Pancreas (tissue), 10 donors: ENCODE measurements around the gene CCM2. TPM values are rescaled to one million over a fixed set of nuclear protein-coding genes. Genes with fewer than 3 reads are reported as not detected.

Source experiments
- ATAC-seq, 4 donors: fragments of 200-7000 bp; cut with Tn5 transposase; one replicate each; pipeline versions ENCODE4 v1.8.0 to v1.9.1; 2020; ENCODE audit warnings: mild to moderate bottlenecking in 4 of 4, moderate library complexity in 4 of 4
- DNase-seq, 6 donors: peaks; one replicate each; pipeline ENCODE4 v3.0.0-alpha.2; 2020
- FAIRE-seq: peaks from 2 replicates; lab custom pipeline; 2012; peaks lifted over from hg19 to GRCh38; lab: Jason Lieb, UNC
- H3K27ac ChIP-seq, 4 donors: fragments of 200-600 bp; sonication (generic); 1 replicate in 3 of 4; 2 replicates in 1 of 4; pipeline versions ENCODE4 v1.5.0 to v1.8.0; 2020
- H3K27me3 ChIP-seq, 4 donors: fragments of 200-600 bp; one replicate each; pipeline ENCODE4 v1.8.0; 2021
- H3K36me3 ChIP-seq, 3 donors: fragments of 200-600 bp; sonication (generic) in 1 of 3; one replicate each; pipeline versions ENCODE4 v1.5.0 to v1.8.0; 2020 to 2021
- H3K4me1 ChIP-seq, 3 donors: fragments of 200-600 bp; one replicate each; pipeline ENCODE4 v1.8.0; 2021
- H3K4me3 ChIP-seq, 4 donors: fragments of 200-600 bp; sonication (generic) in 2 of 4; one replicate each; pipeline versions ENCODE4 v1.5.0 to v1.8.0; 2020 to 2021
- H3K9me3 ChIP-seq, 4 donors: fragments of 200-600 bp; one replicate each; pipeline ENCODE4 v1.8.0; 2021
- CTCF ChIP-seq, 4 donors: fragments of 200-600 bp; sonication (generic) in 3 of 4; IDR thresholded peaks; one replicate each; pipeline versions ENCODE4 v1.5.0 to v1.8.0; 2021; ENCODE audit warnings: antibody characterized with exemption in 4 of 4
- WGBS, 2 donors: extraction: QIAGEN DNeasy Blood & Tissue Kit; methylation state at CpG; one replicate each; pipeline ENCODE4 v1.1.7; 2013; 5-methylcytosine and 5-hydroxymethylcytosine counted together
- intact Hi-C, 3 donors: fragments of 100-400 bp; cut with DNase I; formaldehyde crosslinking; loops; one replicate each; pipeline versions ENCODE4 v1.11.1 to v1.14.2; 2022
- polyA plus RNA-seq, 2 donors: library from polyadenylated mRNA; stranded (reverse); fragments of 200-250 nt; gene quantifications; one replicate each; pipeline ENCODE4 v1.2.3, GENCODE V29; 2013
- total RNA-seq, 6 donors: library from RNA; stranded (reverse); fragmentation: NEBNext Ultra II Directional in 4 of 6; extraction: Animal tissue kit (Norgen Biotek cat#: 25700) in 4 of 6; gene quantifications; one replicate each; pipeline versions ENCODE4 v1.2.1 to v1.2.4, GENCODE V29; 2021 to 2023
- donor health status: healthy with polysubstance abuse.
- donor health status: DM: no; HTN: no; CAD: no; lungs with moderate emphysema.
- donor health status: DM: no; HTN: no; CAD: no.
- donor health status: control.
- donor health status: control.
- donor health status: Bipolar disorder and iron deficiency.
- donor health status: DM: yes; HTN: yes; CAD: no.
- donor health status: DM: no; HTN: no; CAD: no.
- donor health status: DM: no; HTN: no; CAD: no.
- donor health status: DM: yes; HTN: yes; CAD: no.

CCM2 gene
- 10 to 100 TPM; 13.4 to 19.5 (median 14.8) TPM for total RNA-seq
- polyA plus RNA-seq = 10 to 100 TPM; 33.5 to 33.7 TPM

GRCh38 chr7:45000093-45001032, at the start of gene CCM2:
TSS of gene CCM2 (plus strand) at chr7:45000201. CDS start at chr7:45000334, 133 bp downstream.
- no peak for TF ChIP-seq CTCF (IDR thresholded peaks at IDR 0.05)
- ATAC-seq (peak in 2 of 4 donors; percentile 15), FAIRE-seq (no peak), DNase-seq (peak; percentile 39 to 82 (median 64))
- 1% methylated on average over 16 to 74 of the region's 77 CpGs for WGBS, 2 donors
- no peaks in the 10 kb centered on the region for H3K9me3 ChIP-seq
- intact Hi-C loops = no loop called here
- H3K27me3 ChIP-seq = no peaks in the 10 kb centered on the region
- H3K4me3 ChIP-seq = peak within 1 kb of the TSS; percentile 53 to 77 (median 70)
- peak within 1 kb of the TSS; percentile 78 to 82 (median 79) for H3K27ac ChIP-seq
- H3K36me3 ChIP-seq = no peaks in the 10 kb centered on the region
- peaks cover 7 to 10% (median 8%) of the 10 kb centered on the region in 3 donors for H3K4me1 ChIP-seq

- no peak for DNase-seq
- no peak for ATAC-seq
- TF ChIP-seq CTCF (IDR thresholded peaks at IDR 0.05) = no peak
- no peaks in the 10 kb centered on the region for H3K27me3 ChIP-seq
- no peaks in the 10 kb centered on the region for H3K4me1 ChIP-seq
- intact Hi-C loops = no loop called here
- no peak overlapping the region for H3K4me3 ChIP-seq
- H3K9me3 ChIP-seq = no peaks in the 10 kb centered on the region
- WGBS, 2 donors = 81 to 95% methylated on average over 2 of the region's 2 CpGs
- no peak for FAIRE-seq
- H3K27ac ChIP-seq = no peak overlapping the region
- no peaks in the 10 kb centered on the region for H3K36me3 ChIP-seq
Measured at GRCh38 chr7:44953156-44953555, 46.8 kb upstream of the CCM2 start.

GRCh38 chr7:44955733-44956132, 44.3 kb upstream of the CCM2 start:
- Histone ChIP-seq H3K27me3 (no peaks in the 10 kb centered on the region), H3K4me3 (no peak overlapping the region), H3K27ac (no peak overlapping the region), H3K4me1 (no peaks in the 10 kb centered on the region), H3K36me3 (no peaks in the 10 kb centered on the region), H3K9me3 (no peaks in the 10 kb centered on the region)
- DNase-seq = no peak
- 44 to 55% methylated on average over 2 of the region's 2 CpGs for WGBS, 2 donors
- TF ChIP-seq CTCF (IDR thresholded peaks at IDR 0.05) = no peak
- intact Hi-C loops = no loop called here
- no peak for FAIRE-seq
- no peak for ATAC-seq

- FAIRE-seq (no peak), DNase-seq (no peak), ATAC-seq (no peak)
- intact Hi-C loops = no loop called here
- no peak overlapping the region for H3K4me3 ChIP-seq
- no peak overlapping the region for H3K27ac ChIP-seq
- no peaks in the 10 kb centered on the region for H3K4me1 ChIP-seq
- H3K27me3 ChIP-seq = no peaks in the 10 kb centered on the region
- H3K36me3 ChIP-seq = no peaks in the 10 kb centered on the region
- no peaks in the 10 kb centered on the region for H3K9me3 ChIP-seq
- 88 to 91% methylated on average over 10 of the region's 10 CpGs for WGBS, 2 donors
- no peak for TF ChIP-seq CTCF (IDR thresholded peaks at IDR 0.05)
Measured at GRCh38 chr7:44956157-44956766, 43.7 kb upstream of the CCM2 start.
